Regular cardiac myocyte (primary cell): ENCODE data around the gene ZNF394. TPM values are rescaled to one million over a fixed set of nuclear protein-coding genes. Genes with fewer than 3 reads are reported as not detected.

ENCODE experiments used
- total RNA-seq: library from RNA; depleted of rRNA; stranded (reverse); fragments of >200 nt; gene quantifications from 2 replicates; pipeline ENCODE4 v1.2.3, GENCODE V29; 2014

The ZNF394 gene
- total RNA-seq: 30.2 and 36.2 TPM in 2 replicates

GRCh38 chr7:99499721-99500636 is at the start of gene ZNF394:
Gene ZNF394, minus strand, starts transcription at chr7:99500281. Its CDS starts 188 bp downstream, at chr7:99500093.

GRCh38 chr7:99504603-99505323 is 4.7 kb upstream of the ZNF394 start, which contains the start of gene ZKSCAN5:
Gene ZKSCAN5, plus strand, starts transcription at chr7:99504662. Its CDS starts 1,383 bp downstream, at chr7:99506045.

DNA sequence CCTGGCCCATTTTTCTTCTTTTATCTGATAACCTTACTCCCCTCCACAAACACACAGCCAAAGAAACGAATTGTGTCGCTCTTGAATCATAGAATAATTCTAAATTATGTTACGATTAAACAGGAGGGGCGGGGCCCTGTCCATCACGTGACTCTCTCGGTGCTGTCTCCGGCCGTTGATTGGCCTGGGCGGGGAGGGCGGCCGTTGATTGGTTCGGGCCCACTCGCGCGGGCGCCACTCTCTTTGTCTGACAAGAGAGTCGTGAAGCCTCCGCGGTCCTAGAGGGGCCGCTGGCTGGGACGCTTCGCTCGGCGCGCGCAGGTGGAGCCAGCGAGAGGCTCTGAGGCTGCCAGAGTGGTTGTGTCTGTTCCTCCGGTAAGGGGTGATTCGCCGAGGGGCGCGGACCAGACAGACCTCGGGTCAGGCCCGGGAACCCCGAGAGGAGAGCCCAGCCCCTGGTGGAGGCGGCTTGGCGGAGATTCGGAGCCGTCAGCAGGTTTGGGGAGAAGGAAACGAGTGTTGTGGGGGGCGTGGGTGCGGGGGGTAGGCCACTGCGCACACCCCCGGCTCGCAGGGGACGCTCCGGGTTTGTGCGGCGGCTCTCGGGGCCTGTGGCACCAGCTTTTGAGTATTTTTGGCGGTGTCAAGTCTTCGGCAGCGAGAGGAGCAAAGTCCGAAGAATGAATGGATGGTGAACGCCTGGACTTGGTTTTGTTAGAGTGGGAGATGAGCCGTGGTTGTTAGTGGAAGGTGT is 27.3 kb downstream of the ZNF394 start, which contains the start of gene ZNF789:
Gene ZNF789, plus strand, starts transcription at position 330 of the 754 bp plus-strand sequence. CDS start 3,567 bp downstream, outside the sequence.

Other genes starting within 250 kb of the ZNF394 start
- under 0.01 TPM in 1 of 2 replicates, not detected in the other for gene MYH16, start 227.4 kb downstream of the ZNF394 start, total RNA-seq
- 159 and 379 TPM in 2 replicates for gene ARPC1A, start 174.4 kb downstream of the ZNF394 start, total RNA-seq
- 193 and 433 TPM in 2 replicates for gene ARPC1B, start 125.6 kb downstream of the ZNF394 start, total RNA-seq
- gene PDAP1, start 91.7 kb downstream of the ZNF394 start, total RNA-seq: 37.2 and 106 TPM in 2 replicates
- 80.6 and 143 TPM in 2 replicates for gene BUD31, start 91.3 kb downstream of the ZNF394 start, total RNA-seq
- 7.6 and 9.2 TPM in 2 replicates for gene PTCD1, start 61.5 kb downstream of the ZNF394 start, total RNA-seq
- 33.9 and 36.1 TPM in 2 replicates for gene CPSF4, start 61.3 kb downstream of the ZNF394 start, total RNA-seq
- gene ATP5MF, start 34.1 kb downstream of the ZNF394 start, total RNA-seq: 825 and 857 TPM in 2 replicates
- gene ZNF789, start 27.4 kb downstream of the ZNF394 start, total RNA-seq: 4.2 and 4.8 TPM in 2 replicates
- 11.5 and 11.8 TPM in 2 replicates for gene ZKSCAN5, start 4.4 kb upstream of the ZNF394 start, total RNA-seq
- gene FAM200A, start 51.8 kb upstream of the ZNF394 start, total RNA-seq: 7.0 and 7.7 TPM in 2 replicates
- gene ZNF655, start 58.4 kb upstream of the ZNF394 start, total RNA-seq: 45.1 and 46.8 TPM in 2 replicates
- gene TMEM225B, start 98.0 kb upstream of the ZNF394 start, total RNA-seq: under 0.01 and 0.85 TPM in 2 replicates
- gene ZSCAN25, start 116.7 kb upstream of the ZNF394 start, total RNA-seq: 7.3 and 10.2 TPM in 2 replicates
- under 0.01 TPM in 1 of 2 replicates, not detected in the other for gene CYP3A5, start 179.7 kb upstream of the ZNF394 start, total RNA-seq
- gene CYP3A7, start 234.9 kb upstream of the ZNF394 start, total RNA-seq: not detected in 2 replicates